B cell (primary cell): ENCODE measurements around the gene FBXL14. TPM values are rescaled to one million over a fixed set of nuclear protein-coding genes. Genes with fewer than 3 reads are reported as not detected.

Experiments used
- ATAC-seq: fragments of 200-7000 bp; cut with Tn5 transposase; one replicate; pipeline ENCODE4 v1.10.0; 2021; ENCODE audit warnings: low read depth, mild to moderate bottlenecking, moderate number of reproducible peaks, moderate library complexity
- CTCF ChIA-PET: fragments of 350-600 bp; sonication (Branson Sonifier 250); formaldehyde crosslinking; loops from one replicate; lab custom pipeline; 2021; ENCODE audit warnings: antibody characterized with exemption, inconsistent platforms; lab: Charles Lee
- POLR2A ChIA-PET: fragments of 350-600 bp; sonication (Branson Sonifier 250); formaldehyde crosslinking; loops from one replicate; lab custom pipeline; 2021; ENCODE audit warnings: antibody characterized with exemption; lab: Charles Lee
- DNase-seq: peaks from one replicate; pipeline ENCODE4 v3.0.0; 2013
- H2AFZ ChIP-seq: 2 replicates; pipeline ENCODE4 v1.6.1; 2012; ENCODE audit warnings: mild to moderate bottlenecking, low read depth, low read length; ENCODE audit not compliant: insufficient read depth, poor library complexity, severe bottlenecking
- H3K27ac ChIP-seq, 2 donors: 1 replicate in 1 of 2; 2 replicates in 1 of 2; pipeline ENCODE4 v1.5.1; 2012 to 2013; ENCODE audit warnings: low read length in 2 of 2, mild to moderate bottlenecking in 2 of 2, moderate library complexity in 1 of 2
- H3K27me3 ChIP-seq, 4 experiments: fragments of 200-600 bp in 1 of 4; sonication (generic) in 1 of 4; replicated peaks in 1 of 4; 1 replicate in 2 of 4; 2 replicates in 2 of 4; pipeline versions ENCODE4 v1.6.1 to v1.7.0; 2013 to 2016; ENCODE audit warnings: low read length in 3 of 4, mild to moderate bottlenecking in 2 of 4, mixed read lengths in 1 of 4, moderate library complexity in 1 of 4; ENCODE audit not compliant: insufficient read depth in 4 of 4, control insufficient read depth in 3 of 4; ENCODE audit errors: control extremely low read depth in 1 of 4
- H3K36me3 ChIP-seq, 2 experiments: replicated peaks in 1 of 2; 1 replicate in 1 of 2; 2 replicates in 1 of 2; pipeline versions ENCODE4 v1.6.1 to v1.7.1; 2013; ENCODE audit warnings: low read length in 1 of 2; ENCODE audit not compliant: insufficient read depth in 2 of 2, control insufficient read depth in 1 of 2; ENCODE audit errors: control extremely low read depth in 1 of 2, extremely low read depth in 1 of 2
- H3K4me1 ChIP-seq, 2 donors: fragments of 200-600 bp in 1 of 2; sonication (generic) in 1 of 2; 1 replicate in 1 of 2; 2 replicates in 1 of 2; pipeline versions ENCODE4 v1.5.1 to v1.6.1; 2013 to 2017; ENCODE audit warnings: low read length in 2 of 2; ENCODE audit not compliant: control insufficient read depth in 2 of 2, insufficient read depth in 2 of 2
- H3K4me2 ChIP-seq: replicated peaks from 2 replicates; pipeline ENCODE3; 2012; ENCODE audit warnings: mild to moderate bottlenecking, low read depth, low read length; ENCODE audit not compliant: poor library complexity, severe bottlenecking
- H3K4me3 ChIP-seq, 5 experiments: fragments of 200-600 bp in 1 of 5; sonication (generic) in 1 of 5; 1 replicate in 3 of 5; 2 replicates in 2 of 5; pipeline versions ENCODE4 v1.5.1 to v1.7.0; 2011 to 2016; ENCODE audit warnings: low read length in 4 of 5, mild to moderate bottlenecking in 4 of 5, low read depth in 2 of 5, control low read depth in 1 of 5, moderate library complexity in 1 of 5; ENCODE audit not compliant: insufficient read depth in 1 of 5; ENCODE audit errors: control extremely low read depth in 1 of 5, extremely low read depth in 1 of 5
- H3K79me2 ChIP-seq: fragments of 200-600 bp; sonication (generic); one replicate; pipeline ENCODE4 v1.6.0; 2016; ENCODE audit warnings: low read length; ENCODE audit not compliant: control insufficient read depth, insufficient read depth
- H3K9ac ChIP-seq: fragments of 200-600 bp; sonication (generic); 2 replicates; pipeline ENCODE4 v1.6.1; 2017; ENCODE audit warnings: mild to moderate bottlenecking, low read length, moderate library complexity
- H3K9me3 ChIP-seq, 3 donors: one replicate each; pipeline versions ENCODE4 v1.6.1 to v1.7.1; 2013; ENCODE audit warnings: low read length in 2 of 3; ENCODE audit not compliant: control insufficient read depth in 2 of 3, insufficient read depth in 1 of 3; ENCODE audit errors: control extremely low read depth in 1 of 3
- H4K20me1 ChIP-seq: 2 replicates; pipeline ENCODE4 v1.6.0; 2012; ENCODE audit warnings: mild to moderate bottlenecking, low read length; ENCODE audit not compliant: insufficient read depth, control insufficient read depth, poor library complexity, severe bottlenecking
- H3K27ac Mint-ChIP-seq: one replicate; pipeline ENCODE4 v1.8.0; 2021; ENCODE audit warnings: mixed read lengths
- H3K27me3 Mint-ChIP-seq: one replicate; pipeline ENCODE4 v1.8.0; 2021; ENCODE audit warnings: mixed read lengths
- H3K4me1 Mint-ChIP-seq: one replicate; pipeline ENCODE4 v1.8.0; 2021; ENCODE audit warnings: mixed read lengths
- H3K4me3 Mint-ChIP-seq: one replicate; pipeline ENCODE4 v1.8.0; 2021; ENCODE audit warnings: mixed read lengths
- H3K9me3 Mint-ChIP-seq: one replicate; pipeline ENCODE4 v1.8.0; 2022; ENCODE audit warnings: mixed read lengths; ENCODE audit not compliant: insufficient read depth
- EZH2 ChIP-seq: IDR thresholded peaks from 2 replicates; pipeline ENCODE4 v1.6.1; 2012; ENCODE audit warnings: borderline replicate concordance, low read depth, mild to moderate bottlenecking, moderate library complexity, low read length; ENCODE audit not compliant: insufficient read depth, poor library complexity, severe bottlenecking
- WGBS: methylation state at CpG from one replicate; pipeline ENCODE4 v1.1.5; 2013; ENCODE audit warnings: missing lambda C conversion rate; ENCODE audit not compliant: insufficient coverage; 5-methylcytosine and 5-hydroxymethylcytosine counted together
- intact Hi-C: fragments of 100-400 bp; cut with micrococcal nuclease; formaldehyde crosslinking; loops from one replicate; pipeline ENCODE4 v1.10.0; 2022
- polyA plus RNA-seq: library from polyadenylated mRNA; depleted of rRNA; stranded (reverse); fragments of >200 nt; gene quantifications from 2 replicates; pipeline ENCODE4 v1.2.3, GENCODE V29; 2012
- total RNA-seq, 2 donors: library from RNA; stranded (reverse); fragments of 120-200 nt in 1 of 2; gene quantifications; 1 replicate in 1 of 2; 2 replicates in 1 of 2; pipeline versions ENCODE4 v1.2.3 to v1.2.4, GENCODE V29; 2013 to 2022
- TF ChIP-seq, protein P1 (sequence below): fragments of 200-600 bp; IDR thresholded peaks from one replicate; pipeline ENCODE4 v1.8.0; 2022; ENCODE audit warnings: antibody characterized with exemption, mild to moderate bottlenecking

Gene FBXL14
- total and polyA plus RNA-seq, 2 donors (not counting 1 experiment from before 2014, with no cell fraction given): 21.6 to 37.3 TPM

DNA sequence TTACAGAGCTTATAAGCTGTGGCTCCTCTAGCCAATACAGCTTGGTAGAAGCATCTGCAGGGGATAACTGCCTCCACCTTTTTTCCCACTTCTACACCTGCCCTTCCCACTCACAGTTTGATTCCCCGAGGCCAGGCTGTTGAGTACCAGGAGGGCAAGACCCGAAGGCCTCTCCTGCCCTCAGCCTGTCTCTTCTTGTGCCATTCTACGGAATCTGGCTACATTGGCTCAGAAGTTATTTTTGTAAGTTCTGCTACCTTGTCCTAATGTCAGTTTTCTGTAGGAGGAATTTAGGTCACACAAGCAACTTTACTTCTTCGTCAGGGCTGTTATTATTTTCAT lies 11.7 kb downstream of the FBXL14 start:
- peaks cover under 1% of the 10 kb centered on the region for H4K20me1 ChIP-seq
- ChIA-PET CTCF (interaction anchor here (0.7 to 4.5 kb wide), 33 partner anchors 8 to 1140 kb away, joined by 3 to 256 read pairs (median 5); partner anchors contain the start of genes FBXL14, RAD52 and WNT5B), POLR2A (interaction anchor here (1.4 to 1.8 kb wide), 2 partner anchors 11 to 465 kb away, joined by 4 read pairs; no protein-coding TSS in a partner anchor)
- H3K36me3 ChIP-seq: peaks cover 2 to 3% of the 10 kb centered on the region in 2 experiments
- Mint-ChIP-seq H3K27me3 (no peaks in the 10 kb centered on the region), H3K4me3 (no peak overlapping the region), H3K9me3 (no peaks in the 10 kb centered on the region), H3K27ac (no peak overlapping the region), H3K4me1 (peaks cover 10% of the 10 kb centered on the region)
- H3K79me2 ChIP-seq: peaks cover 6% of the 10 kb centered on the region
- ATAC-seq: no peak
- WGBS: 100% methylated on average over 2 of the region's 4 CpGs
- H3K27me3 ChIP-seq: no peaks in the 10 kb centered on the region
- intact Hi-C loops: loop anchor here (1.0 kb wide), 5 partner anchors 12 to 1013 kb away; partner anchors contain the start of gene FBXL14
- H3K9me3 ChIP-seq: no peaks in the 10 kb centered on the region
- H3K4me3 ChIP-seq: no peak overlapping the region
- no peak overlapping the region for H3K4me2 ChIP-seq
- no peak for DNase-seq
- H3K9ac ChIP-seq: no peak overlapping the region
- no peak for TF ChIP-seq EZH2
- H2AFZ ChIP-seq: no peak overlapping the region
- no peak overlapping the region for H3K27ac ChIP-seq
- H3K4me1 ChIP-seq: peaks cover 6 to 7% of the 10 kb centered on the region in 2 donors

DNA sequence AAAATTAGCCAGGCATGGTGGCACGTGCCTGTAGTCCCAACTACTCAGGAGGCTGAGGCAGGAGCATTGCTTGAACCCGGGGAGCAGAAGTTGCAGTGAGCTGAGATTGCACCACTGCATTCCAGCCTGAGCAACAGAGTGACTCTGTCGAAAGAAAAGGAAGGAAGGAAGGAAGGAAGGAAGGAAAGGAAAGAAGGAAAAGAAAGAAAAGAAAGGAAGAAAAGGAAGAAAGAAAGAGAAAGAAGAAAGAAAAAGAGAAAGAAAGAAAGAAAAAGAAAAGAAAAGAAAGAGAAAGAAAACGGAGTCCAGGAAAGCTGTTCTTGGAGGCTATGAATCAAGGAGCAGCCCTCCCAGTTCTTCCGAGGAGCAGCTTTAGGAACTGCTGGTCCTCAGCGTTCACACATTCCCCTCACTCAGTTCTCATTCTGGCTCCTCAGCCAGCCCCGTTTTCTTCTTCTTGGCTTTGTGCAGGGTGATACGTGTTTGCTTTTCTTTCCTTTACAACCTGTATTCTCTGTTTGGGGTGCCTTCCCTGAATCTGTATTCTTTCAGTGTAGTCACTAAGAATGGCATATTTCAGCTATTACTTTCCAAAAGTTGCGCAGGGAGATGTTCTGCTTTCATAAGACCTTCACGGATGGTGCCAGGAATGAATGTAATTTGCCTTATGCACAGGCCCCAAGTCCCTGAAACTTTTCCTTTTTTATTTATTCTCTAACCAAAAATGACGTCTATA lies 12.2 kb downstream of the FBXL14 start:
- ChIA-PET CTCF (interaction anchor here (0.8 to 4.5 kb wide), 13 partner anchors 8 to 1011 kb away, joined by 3 to 256 read pairs (median 10); partner anchors contain the start of gene FBXL14), POLR2A (interaction anchor here (1.8 kb wide), 1 partner anchor 464 kb away, joined by 4 read pairs; no protein-coding TSS in a partner anchor)
- H3K4me3 Mint-ChIP-seq: no peak overlapping the region
- TF ChIP-seq, protein P1, sequence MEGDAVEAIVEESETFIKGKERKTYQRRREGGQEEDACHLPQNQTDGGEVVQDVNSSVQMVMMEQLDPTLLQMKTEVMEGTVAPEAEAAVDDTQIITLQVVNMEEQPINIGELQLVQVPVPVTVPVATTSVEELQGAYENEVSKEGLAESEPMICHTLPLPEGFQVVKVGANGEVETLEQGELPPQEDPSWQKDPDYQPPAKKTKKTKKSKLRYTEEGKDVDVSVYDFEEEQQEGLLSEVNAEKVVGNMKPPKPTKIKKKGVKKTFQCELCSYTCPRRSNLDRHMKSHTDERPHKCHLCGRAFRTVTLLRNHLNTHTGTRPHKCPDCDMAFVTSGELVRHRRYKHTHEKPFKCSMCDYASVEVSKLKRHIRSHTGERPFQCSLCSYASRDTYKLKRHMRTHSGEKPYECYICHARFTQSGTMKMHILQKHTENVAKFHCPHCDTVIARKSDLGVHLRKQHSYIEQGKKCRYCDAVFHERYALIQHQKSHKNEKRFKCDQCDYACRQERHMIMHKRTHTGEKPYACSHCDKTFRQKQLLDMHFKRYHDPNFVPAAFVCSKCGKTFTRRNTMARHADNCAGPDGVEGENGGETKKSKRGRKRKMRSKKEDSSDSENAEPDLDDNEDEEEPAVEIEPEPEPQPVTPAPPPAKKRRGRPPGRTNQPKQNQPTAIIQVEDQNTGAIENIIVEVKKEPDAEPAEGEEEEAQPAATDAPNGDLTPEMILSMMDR: no peak
- no peak for TF ChIP-seq EZH2
- Histone ChIP-seq H3K27ac (no peak overlapping the region), H3K4me2 (no peak overlapping the region), H3K9ac (no peak overlapping the region), H3K4me3 (no peak overlapping the region), H2AFZ (no peak overlapping the region), H3K27me3 (no peaks in the 10 kb centered on the region), H3K79me2 (peaks cover 6% of the 10 kb centered on the region), H3K36me3 (peaks cover 2 to 3% of the 10 kb centered on the region in 2 experiments), H3K4me1 (peaks cover 6 to 7% of the 10 kb centered on the region in 2 donors), H4K20me1 (no peaks in the 10 kb centered on the region), H3K9me3 (no peaks in the 10 kb centered on the region)
- WGBS: 94% methylated on average over 7 of the region's 11 CpGs
- no peaks in the 10 kb centered on the region for H3K9me3 Mint-ChIP-seq
- DNase-seq: no peak
- H3K27me3 Mint-ChIP-seq: no peaks in the 10 kb centered on the region
- no peak for ATAC-seq
- no peak overlapping the region for H3K27ac Mint-ChIP-seq
- intact Hi-C loops: no loop called here
- peaks cover 9% of the 10 kb centered on the region for H3K4me1 Mint-ChIP-seq
